GM10266 (cell line): ENCODE results near the gene EPS8L3.

Source experiments
- DNase-seq: peaks from one replicate; pipeline ENCODE4 v3.0.0; 2012; ENCODE audit errors: extremely low spot score
- TF ChIP-seq, protein P1 (sequence below): IDR thresholded peaks from 2 replicates; pipeline ENCODE4 v1.5.1; 2012; ENCODE audit warnings: mild to moderate bottlenecking, low read depth; ENCODE audit not compliant: control insufficient read depth, insufficient read depth; ENCODE audit errors: missing control alignments

EPS8L3 gene

DNA sequence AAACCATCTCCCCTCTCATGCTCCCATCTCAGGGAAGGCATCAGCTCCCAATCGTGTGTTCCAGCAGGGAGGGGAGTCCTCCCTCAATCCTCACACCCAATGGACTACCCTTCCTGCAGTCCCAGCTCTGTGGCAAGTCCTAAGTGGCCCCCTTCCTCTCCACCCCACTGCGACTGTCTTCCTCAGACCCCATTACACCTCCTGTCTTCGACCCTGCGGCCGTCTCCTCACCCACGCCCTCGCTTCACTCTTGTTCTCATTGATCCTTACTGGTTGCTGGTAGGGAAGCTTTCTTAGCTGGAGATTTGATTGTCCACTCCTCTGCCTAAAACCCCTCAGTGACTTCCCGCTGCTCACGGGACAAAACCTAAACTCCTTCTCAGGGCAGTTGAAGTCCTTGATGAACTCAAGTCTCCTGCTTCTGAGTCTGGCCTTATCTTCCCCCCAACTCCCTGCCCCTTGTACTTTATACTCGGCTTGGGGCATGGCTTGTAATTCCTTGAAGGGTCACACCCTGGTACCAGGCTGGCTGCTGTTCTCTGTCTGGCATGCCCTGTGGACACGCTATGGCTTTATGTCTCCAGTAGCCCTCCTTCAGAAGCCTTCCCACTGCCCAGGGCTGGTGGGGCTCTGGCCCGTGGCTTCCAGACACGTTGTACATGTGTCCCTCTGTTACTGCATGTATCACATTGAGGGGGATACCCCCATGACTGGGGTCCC is 2.3 kb upstream of the EPS8L3 start:
- TF ChIP-seq, protein P1, sequence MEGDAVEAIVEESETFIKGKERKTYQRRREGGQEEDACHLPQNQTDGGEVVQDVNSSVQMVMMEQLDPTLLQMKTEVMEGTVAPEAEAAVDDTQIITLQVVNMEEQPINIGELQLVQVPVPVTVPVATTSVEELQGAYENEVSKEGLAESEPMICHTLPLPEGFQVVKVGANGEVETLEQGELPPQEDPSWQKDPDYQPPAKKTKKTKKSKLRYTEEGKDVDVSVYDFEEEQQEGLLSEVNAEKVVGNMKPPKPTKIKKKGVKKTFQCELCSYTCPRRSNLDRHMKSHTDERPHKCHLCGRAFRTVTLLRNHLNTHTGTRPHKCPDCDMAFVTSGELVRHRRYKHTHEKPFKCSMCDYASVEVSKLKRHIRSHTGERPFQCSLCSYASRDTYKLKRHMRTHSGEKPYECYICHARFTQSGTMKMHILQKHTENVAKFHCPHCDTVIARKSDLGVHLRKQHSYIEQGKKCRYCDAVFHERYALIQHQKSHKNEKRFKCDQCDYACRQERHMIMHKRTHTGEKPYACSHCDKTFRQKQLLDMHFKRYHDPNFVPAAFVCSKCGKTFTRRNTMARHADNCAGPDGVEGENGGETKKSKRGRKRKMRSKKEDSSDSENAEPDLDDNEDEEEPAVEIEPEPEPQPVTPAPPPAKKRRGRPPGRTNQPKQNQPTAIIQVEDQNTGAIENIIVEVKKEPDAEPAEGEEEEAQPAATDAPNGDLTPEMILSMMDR = no peak
- DNase-seq = no peak

GRCh38 chr1:109765483-109765815 is 1.7 kb upstream of the EPS8L3 start:
- TF ChIP-seq, protein P1 = no peak
- DNase-seq = no peak

- DNase-seq = no peak
- TF ChIP-seq, protein P1 = no peak
Observed at GRCh38 chr1:109764561-109765482, 1.1 kb upstream of the EPS8L3 start.

DNA sequence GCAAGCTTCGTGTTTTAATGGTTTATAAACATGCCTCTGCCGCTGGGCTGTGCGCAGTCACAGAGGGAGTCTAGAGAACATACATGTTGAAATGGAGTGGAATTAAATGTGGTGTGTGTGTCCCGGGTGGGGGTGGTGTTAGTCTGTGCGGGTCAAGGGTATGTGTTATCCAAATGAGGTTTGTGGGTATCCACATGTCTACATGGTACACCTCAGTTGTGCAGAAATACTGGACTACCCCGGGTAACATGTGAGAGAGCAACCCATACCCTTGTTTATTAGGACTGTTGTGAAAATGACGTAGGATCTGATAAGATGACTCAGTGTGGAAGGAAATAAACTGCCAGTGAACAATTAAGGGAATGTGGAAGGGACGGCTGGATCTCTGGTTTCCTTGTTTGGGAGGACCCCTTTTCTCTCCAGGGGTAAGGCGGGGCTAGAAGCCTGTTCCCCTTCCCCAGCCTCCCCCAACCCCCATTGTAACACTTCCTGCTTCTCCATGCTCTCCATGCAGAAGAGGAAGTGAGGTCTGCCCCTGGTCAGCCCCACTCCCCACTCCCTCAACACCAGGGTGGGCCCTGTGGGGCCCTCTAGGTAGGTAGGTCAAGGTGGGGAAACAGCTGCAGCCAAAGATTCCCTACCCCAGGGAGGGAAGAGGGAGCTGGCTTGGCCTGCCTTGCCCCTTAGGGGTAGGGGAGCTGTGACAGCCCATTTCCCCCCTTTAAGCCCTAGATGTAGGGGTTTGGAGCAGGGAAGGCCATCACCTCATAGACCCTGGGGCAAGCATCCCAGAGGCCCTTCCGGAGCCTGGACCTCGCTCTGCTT is 690 bp downstream of the EPS8L3 start:
- TF ChIP-seq, protein P1 = no peak
- DNase-seq = no peak

GRCh38 chr1:109762039-109762585 is 1.6 kb downstream of the EPS8L3 start:
- DNase-seq = no peak
- TF ChIP-seq, protein P1 = no peak

GRCh38 chr1:109761227-109762038 is 2.3 kb downstream of the EPS8L3 start:
- TF ChIP-seq, protein P1 = no peak
- no peak for DNase-seq
